ENCODE data around the gene RYR3.

GRCh38 chr15:33587773-33588172, 277.0 kb downstream of the RYR3 start:
- TF ChIP-seq POLR2A (IDR thresholded peaks at IDR 0.05; ENCODE audit: low read depth, low read length) (no peak), POLR2AphosphoS5 (IDR thresholded peaks at IDR 0.05; ENCODE audit: low read depth, low read length) (no peak), TAF1 (IDR thresholded peaks at IDR 0.05; ENCODE audit: borderline replicate concordance, low read depth, low read length) (no peak)
